ENCODE measurements around the gene OOEP.

OOEP gene

DNA sequence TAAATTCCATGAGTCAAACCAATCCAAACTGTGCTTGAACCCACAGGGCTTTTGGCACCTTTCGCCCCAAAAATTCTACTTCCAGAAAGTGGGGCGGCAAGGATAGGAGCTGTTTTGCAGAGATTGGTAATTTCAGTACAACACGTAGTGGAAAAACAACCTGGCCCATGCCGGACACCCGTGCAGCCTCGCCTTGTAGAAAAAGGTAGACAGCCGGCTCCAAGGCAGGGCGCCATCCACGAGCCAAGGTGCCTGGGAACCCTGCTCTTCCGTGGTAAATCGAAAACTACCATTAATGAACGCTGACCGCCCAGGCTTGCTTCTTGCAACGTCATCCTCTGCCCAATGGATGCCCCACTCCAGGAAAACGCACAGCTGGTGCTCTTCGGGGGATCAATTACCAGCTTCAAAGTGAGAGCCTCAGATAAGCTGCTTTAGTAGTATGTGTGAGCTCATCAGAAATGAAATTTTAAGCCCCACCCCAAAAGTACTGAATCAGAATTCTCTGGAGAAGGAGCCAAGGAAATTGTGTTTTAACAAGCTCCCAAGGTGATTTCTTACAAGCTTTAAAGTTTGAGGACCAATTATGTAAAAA lies 1.8 kb downstream of the OOEP start:
- DNase-seq (ENCODE audit: low read depth in 2 of 3, low spot score in 1 of 3), result no peak

DNA sequence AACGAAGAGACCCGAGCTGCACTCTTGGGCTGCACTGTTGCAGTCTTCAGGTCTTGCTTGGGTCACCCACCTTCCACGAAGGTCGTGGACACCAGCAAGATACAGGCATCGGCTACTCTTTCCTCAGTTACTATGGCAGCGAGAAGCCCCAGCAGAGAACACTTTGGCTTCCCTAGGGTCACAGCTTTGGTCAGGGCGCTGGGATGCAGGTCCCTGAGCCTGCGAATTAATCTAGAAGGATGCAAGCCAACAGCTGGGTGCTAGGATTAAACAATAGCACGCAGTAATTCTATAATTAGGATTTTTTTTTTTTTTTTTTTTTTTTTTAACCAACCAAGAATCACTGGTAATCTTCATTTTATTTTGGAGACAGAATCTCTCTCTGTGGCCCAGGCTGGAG lies 5.1 kb downstream of the OOEP start:
- DNase-seq (ENCODE audit: low read depth in 2 of 3, low spot score in 1 of 3), result no peak

DNA sequence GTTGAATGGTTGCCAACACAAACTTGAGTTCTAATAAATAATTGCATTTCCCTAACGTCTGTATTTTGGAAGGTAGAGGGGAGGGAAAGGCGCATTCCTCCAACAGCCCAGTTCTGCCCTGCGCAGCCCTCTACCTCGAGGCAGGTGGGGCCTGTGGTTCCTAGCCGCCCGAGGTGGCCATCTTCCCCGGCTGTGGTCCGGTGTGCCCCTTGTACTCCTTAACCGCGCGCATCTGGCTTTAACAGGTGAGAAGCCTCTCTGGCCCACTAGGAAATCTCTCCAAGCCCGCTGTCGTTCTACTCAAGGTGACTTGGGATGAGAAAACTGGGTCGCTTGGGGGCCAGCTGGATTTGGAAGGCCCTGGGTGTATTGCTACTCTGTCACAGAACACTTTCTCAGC lies 5.6 kb downstream of the OOEP start:
- DNase-seq (ENCODE audit: low read depth in 2 of 3, low spot score in 1 of 3), result no peak

DNA sequence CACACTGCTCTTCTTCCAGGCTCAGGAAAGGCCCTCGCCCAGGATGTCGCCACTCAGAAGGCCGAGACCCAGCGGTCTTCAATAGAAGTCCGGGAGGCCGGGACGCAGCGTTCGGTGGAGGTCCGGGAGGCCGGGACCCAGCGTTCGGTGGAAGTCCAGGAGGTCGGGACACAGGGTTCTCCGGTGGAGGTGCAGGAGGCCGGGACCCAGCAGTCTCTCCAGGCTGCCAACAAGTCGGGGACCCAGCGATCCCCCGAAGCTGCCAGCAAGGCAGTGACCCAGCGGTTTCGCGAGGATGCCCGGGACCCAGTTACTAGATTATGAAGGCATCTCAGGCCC lies 6.2 kb downstream of the OOEP start:
- DNase-seq (ENCODE audit: low read depth in 2 of 3, low spot score in 1 of 3), result no peak

DNA sequence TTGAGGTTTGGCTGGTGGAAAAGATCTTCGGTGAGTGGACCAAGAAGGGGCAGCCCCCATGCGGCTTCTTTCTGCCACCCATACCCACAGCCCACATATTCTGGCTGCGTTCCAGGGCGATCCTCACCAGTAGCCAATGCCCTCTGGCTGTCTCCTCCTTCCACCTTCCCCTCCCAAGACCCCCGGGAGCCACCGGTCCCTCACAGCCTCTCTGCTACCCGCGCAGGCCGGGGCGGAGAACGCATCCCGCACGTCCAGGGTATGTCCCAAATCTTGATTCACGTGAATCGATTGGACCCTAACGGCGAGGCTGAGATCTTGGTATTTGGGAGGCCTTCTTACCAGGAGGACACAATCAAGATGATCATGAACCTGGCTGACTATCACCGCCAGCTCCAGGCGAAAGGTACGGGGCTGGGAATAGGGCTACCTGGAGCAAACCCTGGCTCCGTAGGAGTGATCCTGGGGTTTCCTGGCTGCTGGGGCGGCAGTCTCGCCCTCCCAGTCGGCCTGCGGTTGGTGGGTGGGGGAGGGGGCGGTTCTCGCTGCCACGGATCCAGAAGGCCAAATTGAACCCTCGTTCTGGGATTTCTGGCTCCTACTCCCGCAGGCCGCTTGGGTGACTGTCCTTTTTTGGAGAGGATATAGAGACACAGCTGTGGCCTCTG lies 6.7 kb downstream of the OOEP start:
- DNase-seq (ENCODE audit: low read depth in 2 of 3, low spot score in 1 of 3), result no peak

GRCh38 chr6:73362358-73362757 lies 7.3 kb downstream of the OOEP start, which contains the start of gene KHDC3L:
Gene KHDC3L, plus strand, starts transcription at chr6:73362658. Its CDS starts 72 bp downstream, at chr6:73362730.
- no peak for DNase-seq (ENCODE audit: low read depth in 2 of 3, low spot score in 1 of 3)

- no peak for DNase-seq (ENCODE audit: low read depth in 2 of 3, low spot score in 1 of 3)
These were observed 15.8 kb downstream of the OOEP start, which contains the start of gene DPPA5 for GRCh38 chr6:73353636-73354593. Gene DPPA5, minus strand, starts transcription at chr6:73354276. Its CDS starts 51 bp downstream, at chr6:73354225.

- no peak for DNase-seq (ENCODE audit: low read depth in 2 of 3, low spot score in 1 of 3)
These were observed 20.4 kb downstream of the OOEP start for GRCh38 chr6:73349311-73349710.

DNA sequence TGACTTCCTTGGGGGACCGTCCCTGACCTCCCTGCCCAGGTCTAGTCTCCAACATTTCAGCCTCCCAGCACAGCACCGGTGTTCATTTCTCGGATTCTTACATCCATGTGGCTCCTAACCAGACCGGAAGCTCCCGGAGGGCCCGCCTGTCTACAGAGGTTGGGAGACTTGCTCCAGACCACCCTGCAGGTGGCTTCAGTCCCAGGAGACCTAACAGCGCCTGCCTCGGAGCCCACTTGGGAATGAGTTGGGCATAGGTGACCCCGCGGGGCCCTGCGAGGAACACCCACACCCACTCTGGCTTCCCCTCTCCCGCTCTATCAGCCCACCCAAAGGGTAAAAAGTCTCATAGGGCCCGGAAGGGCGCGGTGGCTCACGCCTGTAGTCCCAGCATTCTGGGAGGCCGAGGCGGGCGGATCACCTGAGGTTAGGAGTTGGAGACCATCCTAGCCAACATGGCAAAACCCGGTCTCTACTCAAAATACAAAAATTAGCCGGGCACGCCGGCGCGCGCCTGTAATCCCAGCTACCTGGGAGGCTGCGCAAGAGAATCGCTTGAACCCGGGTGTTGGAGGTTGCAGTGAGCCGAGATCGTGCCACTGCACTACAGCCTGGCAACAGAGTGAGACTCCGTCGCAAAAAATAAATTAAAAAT lies 21.0 kb downstream of the OOEP start:
- no peak for DNase-seq (ENCODE audit: low read depth in 2 of 3, low spot score in 1 of 3)

DNA sequence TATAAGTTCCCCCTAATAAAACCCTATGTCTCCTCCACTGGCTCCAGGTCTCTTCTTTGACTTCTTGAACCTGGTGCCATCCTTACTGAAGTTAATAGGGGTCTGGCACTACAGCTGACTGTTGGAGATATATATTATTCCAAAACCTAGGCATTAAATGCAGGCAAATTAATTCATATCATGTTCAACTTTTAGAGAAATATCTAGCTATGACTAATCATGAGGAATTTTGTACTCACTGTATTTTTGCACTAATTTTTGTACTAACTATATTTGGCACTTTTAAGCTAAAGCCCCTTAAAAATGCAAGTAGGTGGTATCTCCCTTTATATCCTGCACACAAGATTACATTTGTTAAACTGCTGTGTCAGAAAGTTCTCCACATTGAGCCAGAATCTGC lies 26.5 kb downstream of the OOEP start:
- DNase-seq (ENCODE audit: low read depth in 2 of 3, low spot score in 1 of 3), result no peak

- DNase-seq (ENCODE audit: low read depth in 2 of 3, low spot score in 1 of 3), result no peak
These were observed 27.5 kb downstream of the OOEP start for GRCh38 chr6:73342174-73342573.

- no peak for DNase-seq (ENCODE audit: low read depth in 2 of 3, low spot score in 1 of 3)
These were observed 28.4 kb downstream of the OOEP start for GRCh38 chr6:73341335-73341734.

GRCh38 chr6:73340048-73340447 lies 29.6 kb downstream of the OOEP start:
- DNase-seq (ENCODE audit: low read depth in 2 of 3, low spot score in 1 of 3), result no peak

GRCh38 chr6:73339340-73339739 lies 30.4 kb downstream of the OOEP start:
- no peak for DNase-seq (ENCODE audit: low read depth in 2 of 3, low spot score in 1 of 3)

GRCh38 chr6:73329201-73329600 lies 40.5 kb downstream of the OOEP start:
- no peak for DNase-seq (ENCODE audit: low read depth in 2 of 3, low spot score in 1 of 3)

GRCh38 chr6:73328790-73329189 lies 40.9 kb downstream of the OOEP start:
- no peak for DNase-seq (ENCODE audit: low read depth in 2 of 3, low spot score in 1 of 3)

DNA sequence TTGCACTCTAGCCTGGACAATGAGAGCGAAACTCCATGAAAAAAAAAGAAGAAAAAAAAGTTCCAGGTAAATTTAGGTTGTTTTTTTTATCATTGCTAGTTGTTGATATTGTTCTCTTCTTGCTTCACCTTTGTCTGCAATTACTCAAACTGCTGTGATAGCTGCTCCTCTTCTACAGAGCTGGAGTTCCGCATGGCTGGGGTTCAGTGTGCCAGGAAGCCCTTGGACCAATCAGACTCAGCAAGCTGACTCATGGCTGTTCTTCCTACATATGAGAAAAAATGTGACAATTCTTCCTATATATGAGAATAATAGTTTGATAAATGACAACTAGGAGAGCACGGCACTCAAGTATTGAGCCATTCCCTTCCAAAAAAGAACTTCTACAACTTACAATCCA lies 44.0 kb downstream of the OOEP start:
- DNase-seq (ENCODE audit: low read depth in 2 of 3, low spot score in 1 of 3), result no peak

GRCh38 chr6:73323323-73323722 lies 46.4 kb downstream of the OOEP start:
- DNase-seq (ENCODE audit: low read depth in 2 of 3, low spot score in 1 of 3), result no peak
